Measurements from ENCODE around the gene SMIM22.
"Not testable (repeated sequence)": the region's sequence is repeated elsewhere in the genome, so short reads cannot be mapped to it uniquely, and the experiment has no call there.

The SMIM22 gene

GRCh38 chr16:4768549-4769305, 26.4 kb upstream of the SMIM22 start:
- DNase-seq (ENCODE audit: low read depth) = peak; percentile 95

GRCh38 chr16:4769306-4769638, 25.9 kb upstream of the SMIM22 start:
- DNase-seq (ENCODE audit: low read depth) = no peak

- DNase-seq (ENCODE audit: low read depth) = no peak
These were observed 23.5 kb upstream of the SMIM22 start for GRCh38 chr16:4771646-4772045.

GRCh38 chr16:4772351-4772750, 22.8 kb upstream of the SMIM22 start:
- DNase-seq (ENCODE audit: low read depth) = no peak

- no peak for DNase-seq (ENCODE audit: low read depth)
These were observed 20.2 kb upstream of the SMIM22 start for GRCh38 chr16:4775005-4775404.

GRCh38 chr16:4776141-4776705, 18.9 kb upstream of the SMIM22 start:
- DNase-seq (ENCODE audit: low read depth) = no peak

GRCh38 chr16:4777339-4778049, 17.7 kb upstream of the SMIM22 start:
- no peak for DNase-seq (ENCODE audit: low read depth)

- DNase-seq (ENCODE audit: low read depth) = no peak
These were observed 17.1 kb upstream of the SMIM22 start for GRCh38 chr16:4778050-4778392.

GRCh38 chr16:4780235-4780634, 14.9 kb upstream of the SMIM22 start:
- peak; percentile 50 for DNase-seq (ENCODE audit: low read depth)

- DNase-seq (ENCODE audit: low read depth) = no peak
These were observed 11.8 kb upstream of the SMIM22 start for GRCh38 chr16:4783251-4783950.

- DNase-seq (ENCODE audit: low read depth) = no peak
These were observed 11.2 kb upstream of the SMIM22 start for GRCh38 chr16:4783951-4784336.

- not testable (repeated sequence) for DNase-seq (ENCODE audit: low read depth)
These were observed 10.7 kb upstream of the SMIM22 start for GRCh38 chr16:4784444-4784987.

- DNase-seq (ENCODE audit: low read depth) = no peak
These were observed 9.3 kb upstream of the SMIM22 start for GRCh38 chr16:4785758-4786433.

- no peak for DNase-seq (ENCODE audit: low read depth)
These were observed 8.1 kb upstream of the SMIM22 start for GRCh38 chr16:4787068-4787467.

GRCh38 chr16:4787627-4788482, 7.3 kb upstream of the SMIM22 start, which contains the start of gene SEPTIN12:
SEPTIN12 (minus strand) TSS chr16:4788345; CDS start chr16:4787645, 700 bp downstream.
- DNase-seq (ENCODE audit: low read depth) = no peak

GRCh38 chr16:4788489-4788889, 6.7 kb upstream of the SMIM22 start:
- no peak for DNase-seq (ENCODE audit: low read depth)

- DNase-seq (ENCODE audit: low read depth) = no peak
These were observed 6.3 kb upstream of the SMIM22 start for GRCh38 chr16:4788910-4789309.

GRCh38 chr16:4790261-4790660, 4.9 kb upstream of the SMIM22 start:
- no peak for DNase-seq (ENCODE audit: low read depth)

GRCh38 chr16:4790871-4791270, 4.3 kb upstream of the SMIM22 start:
- no peak for DNase-seq (ENCODE audit: low read depth)

- no peak for DNase-seq (ENCODE audit: low read depth)
These were observed 2.1 kb upstream of the SMIM22 start for GRCh38 chr16:4792951-4793513.
